Activated CD4-positive, alpha-beta T cell treated with anti-CD3 and anti-CD28 coated beads for 48 hours (primary cell): Measurements from ENCODE around the gene SORBS1.

Experiments used
- DNase-seq: peaks from one replicate; pipeline ENCODE4 v3.0.0-alpha.2; 2020

Gene SORBS1

GRCh38 chr10:95305606-95306317, 255.4 kb downstream of the SORBS1 start:
- no peak for DNase-seq

GRCh38 chr10:95304976-95305375, 256.2 kb downstream of the SORBS1 start:
- no peak for DNase-seq

- no peak for DNase-seq
These were observed 256.7 kb downstream of the SORBS1 start for GRCh38 chr10:95304463-95304862.

GRCh38 chr10:95303950-95304349, 257.2 kb downstream of the SORBS1 start:
- DNase-seq, result no peak

GRCh38 chr10:95303535-95303934, 257.6 kb downstream of the SORBS1 start:
- no peak for DNase-seq

GRCh38 chr10:95300022-95300539, 261.1 kb downstream of the SORBS1 start:
- no peak for DNase-seq

GRCh38 chr10:95297402-95297801, 263.8 kb downstream of the SORBS1 start:
- no peak for DNase-seq

GRCh38 chr10:95296764-95297163, 264.4 kb downstream of the SORBS1 start:
- no peak for DNase-seq

GRCh38 chr10:95295031-95295755, 266.0 kb downstream of the SORBS1 start:
- peak; percentile 55 for DNase-seq

GRCh38 chr10:95293631-95294030, 267.5 kb downstream of the SORBS1 start:
- no peak for DNase-seq

- no peak for DNase-seq
These were observed 269.7 kb downstream of the SORBS1 start for GRCh38 chr10:95291365-95292039.

GRCh38 chr10:95290461-95291364, 270.5 kb downstream of the SORBS1 start, which contains the start of gene PDLIM1:
Gene PDLIM1 (minus strand): TSS chr10:95291003. CDS start chr10:95290915, 88 bp downstream.
- peak; percentile 35 for DNase-seq

- no peak for DNase-seq
These were observed 271.2 kb downstream of the SORBS1 start for GRCh38 chr10:95289921-95290421.

GRCh38 chr10:95289003-95289920, 271.9 kb downstream of the SORBS1 start:
- DNase-seq, result no peak

- DNase-seq, result no peak
These were observed 272.9 kb downstream of the SORBS1 start for GRCh38 chr10:95288303-95288702.

- no peak for DNase-seq
These were observed 273.9 kb downstream of the SORBS1 start for GRCh38 chr10:95287281-95287680.

- no peak for DNase-seq
These were observed 274.5 kb downstream of the SORBS1 start for GRCh38 chr10:95286707-95287106.

GRCh38 chr10:95285556-95285955, 275.6 kb downstream of the SORBS1 start:
- no peak for DNase-seq

GRCh38 chr10:95284807-95285206, 276.4 kb downstream of the SORBS1 start:
- no peak for DNase-seq

- no peak for DNase-seq
These were observed 279.1 kb downstream of the SORBS1 start for GRCh38 chr10:95282107-95282506.

- DNase-seq, result no peak
These were observed 280.0 kb downstream of the SORBS1 start for GRCh38 chr10:95281206-95281605.
